NT2/D1 (cell line): ENCODE data around the gene MSTN.
"Not testable (repeated sequence)": the region's sequence is repeated elsewhere in the genome, so short reads cannot be mapped to it uniquely, and the experiment has no call there.

Source experiments
- DNase-seq: peaks from one replicate; pipeline ENCODE4 v3.0.0-alpha.2; 2011; ENCODE audit warnings: low read depth, low spot score
- H3K27me3 ChIP-seq: 2 replicates; pipeline ENCODE4 v1.6.0; 2011; ENCODE audit warnings: mild to moderate bottlenecking; ENCODE audit not compliant: insufficient read length, insufficient read depth
- H3K36me3 ChIP-seq: 2 replicates; pipeline ENCODE4 v1.6.1; 2011; ENCODE audit warnings: mild to moderate bottlenecking, low read length, mixed read lengths; ENCODE audit not compliant: insufficient read depth, insufficient read length
- H3K4me1 ChIP-seq: 2 replicates; pipeline ENCODE4 v1.5.1; 2011; ENCODE audit not compliant: insufficient read depth, insufficient read length
- H3K4me3 ChIP-seq: 2 replicates; pipeline ENCODE4 v1.5.1; 2011; ENCODE audit warnings: low read depth; ENCODE audit not compliant: insufficient read length
- H3K9ac ChIP-seq: 2 replicates; pipeline ENCODE4 v1.6.0; 2011; ENCODE audit warnings: low read depth; ENCODE audit not compliant: insufficient read length
- H3K9me3 ChIP-seq: 2 replicates; pipeline ENCODE4 v1.5.1; 2011; ENCODE audit warnings: mild to moderate bottlenecking, low read length; ENCODE audit not compliant: insufficient read depth
- SUZ12 ChIP-seq: IDR thresholded peaks from 2 replicates; pipeline ENCODE4 v1.6.1; 2011; ENCODE audit not compliant: insufficient read length, insufficient read depth; ENCODE audit errors: extremely low read depth
- YY1 ChIP-seq: IDR thresholded peaks from 2 replicates; pipeline ENCODE4 v1.6.1; 2011; ENCODE audit not compliant: insufficient read length, insufficient read depth
- ZNF274 ChIP-seq: IDR thresholded peaks from 2 replicates; pipeline ENCODE4 v1.6.1; 2011; ENCODE audit warnings: mild to moderate bottlenecking, low read depth, low read length

The MSTN gene

DNA sequence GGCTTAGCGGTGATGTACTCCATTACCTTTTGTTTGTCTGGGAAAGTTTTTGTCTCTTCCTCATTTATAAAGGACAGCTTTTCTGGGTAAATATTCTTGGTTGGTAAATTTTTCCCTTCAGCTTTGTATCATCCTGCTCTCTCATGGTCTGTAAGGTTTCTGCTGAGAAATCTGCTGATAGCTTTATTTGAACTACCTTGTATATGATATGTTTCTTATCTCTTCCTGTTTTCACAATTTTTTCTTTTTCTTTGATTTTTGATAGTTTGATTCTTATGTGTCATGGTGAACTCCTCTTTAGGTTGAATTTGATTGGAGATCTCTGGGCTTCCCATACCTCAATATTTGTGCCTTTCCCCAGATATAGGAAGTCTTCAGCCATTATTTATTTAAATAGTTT, 44.7 kb downstream of the MSTN start:
- Histone ChIP-seq H3K27me3 (no peaks in the 10 kb centered on the region), H3K4me1 (no peaks in the 10 kb centered on the region), H3K36me3 (no peaks in the 10 kb centered on the region), H3K9me3 (peaks cover 26% of the 10 kb centered on the region), H3K9ac (no peak overlapping the region), H3K4me3 (no peak overlapping the region)
- DNase-seq = no peak
- TF ChIP-seq YY1 (no peak), ZNF274 (no peak), SUZ12 (no peak)

- not testable (repeated sequence) for H3K9ac ChIP-seq, DNase-seq, H3K27me3 ChIP-seq, H3K4me3 ChIP-seq, H3K36me3 ChIP-seq, H3K4me1 ChIP-seq
- peaks cover 26% of the 10 kb centered on the region for H3K9me3 ChIP-seq
Observed at GRCh38 chr2:190015969-190016368, 46.6 kb downstream of the MSTN start.
